CD4-positive, CD25-positive, alpha-beta regulatory T cell (primary cell): ENCODE data around the gene RINL. TPM values are rescaled to one million over a fixed set of nuclear protein-coding genes. Genes with fewer than 3 reads are reported as not detected.

Source experiments
- ATAC-seq, 2 donors: fragments of 150-1000 bp; cut with Tn5 transposase; one replicate each; pipeline ENCODE4 v1.10.0; 2021; ENCODE audit warnings: low read depth in 2 of 2, moderate number of reproducible peaks in 2 of 2, moderate library complexity in 1 of 2
- DNase-seq, 3 donors: peaks; one replicate each; pipeline versions ENCODE4 v3.0.0 to v3.0.0-alpha.2; 2012 to 2022; ENCODE audit warnings: mixed read lengths in 1 of 3
- H3K27ac ChIP-seq: one replicate; pipeline ENCODE4 v1.7.0; 2013; ENCODE audit warnings: mild to moderate bottlenecking, low read length; ENCODE audit not compliant: insufficient read depth, poor library complexity, severe bottlenecking
- H3K27me3 ChIP-seq: one replicate; pipeline ENCODE4 v1.7.0; 2013; ENCODE audit warnings: low read length; ENCODE audit not compliant: control insufficient read depth, insufficient read depth
- H3K36me3 ChIP-seq: one replicate; pipeline ENCODE4 v1.7.0; 2013; ENCODE audit warnings: mild to moderate bottlenecking, low read length, moderate library complexity; ENCODE audit not compliant: control insufficient read depth, insufficient read depth
- H3K4me1 ChIP-seq: 2 replicates; pipeline ENCODE4 v1.7.0; 2013; ENCODE audit warnings: mild to moderate bottlenecking, low read length; ENCODE audit not compliant: insufficient read depth, control insufficient read depth, poor library complexity, severe bottlenecking
- H3K4me3 ChIP-seq: one replicate; pipeline ENCODE4 v1.7.0; 2013; ENCODE audit warnings: low read depth, mild to moderate bottlenecking, low read length, moderate library complexity
- H3K9me3 ChIP-seq, 2 experiments: 1 replicate in 1 of 2; 2 replicates in 1 of 2; pipeline ENCODE4 v1.7.0; 2013; ENCODE audit warnings: low read length in 2 of 2, mild to moderate bottlenecking in 1 of 2, moderate library complexity in 1 of 2; ENCODE audit not compliant: control insufficient read depth in 2 of 2
- H3K27ac Mint-ChIP-seq, 3 donors: one replicate each; pipeline ENCODE4 v1.8.0; 2020 to 2022; ENCODE audit warnings: mild to moderate bottlenecking in 3 of 3, mixed read lengths in 3 of 3, moderate library complexity in 2 of 3
- H3K27me3 Mint-ChIP-seq: one replicate; pipeline ENCODE4 v1.8.0; 2022; ENCODE audit warnings: mild to moderate bottlenecking, mixed read lengths
- H3K36me3 Mint-ChIP-seq: one replicate; pipeline ENCODE4 v1.8.0; 2020; ENCODE audit warnings: mixed read lengths
- H3K4me1 Mint-ChIP-seq, 4 donors: one replicate each; pipeline ENCODE4 v1.8.0; 2020 to 2022; ENCODE audit warnings: mixed read lengths in 4 of 4, mild to moderate bottlenecking in 1 of 4
- H3K4me3 Mint-ChIP-seq, 4 donors: one replicate each; pipeline ENCODE4 v1.8.0; 2020 to 2022; ENCODE audit warnings: mild to moderate bottlenecking in 4 of 4, mixed read lengths in 4 of 4, moderate library complexity in 3 of 4
- H3K9me3 Mint-ChIP-seq, 7 donors: one replicate each; pipeline ENCODE4 v1.8.0; 2020 to 2022; ENCODE audit warnings: mixed read lengths in 7 of 7, mild to moderate bottlenecking in 3 of 7, moderate library complexity in 2 of 7
- polyA plus RNA-seq, 4 donors: library from polyadenylated mRNA; unstranded; fragments of 300-500 nt; fragmentation: Illumina TruSeq; gene quantifications; one replicate each; pipeline ENCODE4 v1.2.3, GENCODE V29; 2021
- total RNA-seq: library from RNA; stranded (reverse); gene quantifications from one replicate; pipeline ENCODE4 v1.2.3, GENCODE V29; 2022

Gene RINL
- total and polyA plus RNA-seq, 5 donors from 2014 or later, result 30.1 to 48.9 (median 38.5) TPM

GRCh38 chr19:38838208-38838985 is 39.7 kb downstream of the RINL start:
- peaks cover 0 to 5% (median 0%) of the 10 kb centered on the region in 7 donors for H3K9me3 Mint-ChIP-seq

GRCh38 chr19:38837656-38838121 is 40.4 kb downstream of the RINL start:
- peaks cover 11 to 43% (median 26%) of the 10 kb centered on the region in 4 donors for H3K4me1 Mint-ChIP-seq
- H3K9me3 ChIP-seq, result no peaks in the 10 kb centered on the region
- peaks cover 67% of the 10 kb centered on the region for H3K36me3 ChIP-seq
- H3K27me3 Mint-ChIP-seq, result peaks cover 11% of the 10 kb centered on the region
- H3K27ac Mint-ChIP-seq, result no peak overlapping the region
- H3K4me3 Mint-ChIP-seq, result peak overlapping the region in 1 of 4 donors; percentile 69
- no peaks in the 10 kb centered on the region for H3K27me3 ChIP-seq
- ATAC-seq (no peak), DNase-seq (no peak)
- no peak overlapping the region for H3K27ac ChIP-seq
- H3K36me3 Mint-ChIP-seq, result peaks cover 42% of the 10 kb centered on the region
- H3K4me1 ChIP-seq, result peaks cover 26% of the 10 kb centered on the region
- no peak overlapping the region for H3K4me3 ChIP-seq
- H3K9me3 Mint-ChIP-seq, result peaks cover 0 to 4% (median 0%) of the 10 kb centered on the region in 7 donors

More at GRCh38 chr19:38838208-38838985, 39.7 kb downstream of the RINL start:
- H3K27me3 ChIP-seq, result no peaks in the 10 kb centered on the region
- Mint-ChIP-seq H3K27me3 (peaks cover 11% of the 10 kb centered on the region), H3K36me3 (peaks cover 49% of the 10 kb centered on the region), H3K27ac (no peak overlapping the region), H3K4me3 (peak overlapping the region in 2 of 4 donors; percentile 11 to 21), H3K4me1 (peaks cover 13 to 45% (median 30%) of the 10 kb centered on the region in 4 donors)
- H3K9me3 ChIP-seq, result no peaks in the 10 kb centered on the region
- ATAC-seq (no peak), DNase-seq (no peak)
- H3K4me3 ChIP-seq, result no peak overlapping the region
- peaks cover 33% of the 10 kb centered on the region for H3K4me1 ChIP-seq
- H3K27ac ChIP-seq, result no peak overlapping the region
- H3K36me3 ChIP-seq, result peaks cover 74% of the 10 kb centered on the region

- ATAC-seq (no peak), DNase-seq (no peak)
- Histone ChIP-seq H3K4me3 (no peak overlapping the region), H3K36me3 (peaks cover 62% of the 10 kb centered on the region), H3K4me1 (peaks cover 24% of the 10 kb centered on the region), H3K27ac (no peak overlapping the region), H3K9me3 (no peaks in the 10 kb centered on the region), H3K27me3 (no peaks in the 10 kb centered on the region)
- Mint-ChIP-seq H3K4me3 (peak overlapping the region in 2 of 4 donors; percentile 69 to 71), H3K27ac (no peak overlapping the region), H3K27me3 (peaks cover 9% of the 10 kb centered on the region), H3K9me3 (peaks cover 0 to 4% (median 0%) of the 10 kb centered on the region in 7 donors), H3K36me3 (peaks cover 36% of the 10 kb centered on the region), H3K4me1 (peaks cover 7 to 41% (median 24%) of the 10 kb centered on the region in 4 donors)
These were observed 41.0 kb downstream of the RINL start for GRCh38 chr19:38836983-38837626.

- peaks cover 4% of the 10 kb centered on the region for H3K27me3 Mint-ChIP-seq
- ATAC-seq, result no peak
These were observed 41.7 kb downstream of the RINL start for GRCh38 chr19:38836159-38836982.

GRCh38 chr19:38834590-38834989 is 43.5 kb downstream of the RINL start:
- no peaks in the 10 kb centered on the region for H3K27me3 Mint-ChIP-seq
- DNase-seq, result no peak
- H3K4me3 Mint-ChIP-seq, result peak overlapping the region in 2 of 4 donors; percentile 69 to 88
- Histone ChIP-seq H3K36me3 (peaks cover 46% of the 10 kb centered on the region), H3K9me3 (no peaks in the 10 kb centered on the region), H3K27ac (no peak overlapping the region), H3K4me3 (no peak overlapping the region), H3K4me1 (peaks cover 19% of the 10 kb centered on the region), H3K27me3 (no peaks in the 10 kb centered on the region)
- H3K9me3 Mint-ChIP-seq, result peaks cover 0 to 4% (median 0%) of the 10 kb centered on the region in 7 donors
- H3K27ac Mint-ChIP-seq, result no peak overlapping the region
- ATAC-seq, result no peak
- H3K36me3 Mint-ChIP-seq, result peaks cover 30% of the 10 kb centered on the region
- peaks cover 7 to 44% (median 24%) of the 10 kb centered on the region in 4 donors for H3K4me1 Mint-ChIP-seq

More at GRCh38 chr19:38836159-38836982, 41.7 kb downstream of the RINL start:
- Histone ChIP-seq H3K4me1 (peaks cover 19% of the 10 kb centered on the region), H3K27ac (no peak overlapping the region), H3K4me3 (no peak overlapping the region), H3K36me3 (peaks cover 57% of the 10 kb centered on the region), H3K9me3 (no peaks in the 10 kb centered on the region), H3K27me3 (no peaks in the 10 kb centered on the region)
- Mint-ChIP-seq H3K36me3 (peaks cover 29% of the 10 kb centered on the region), H3K4me3 (peak overlapping the region in 2 of 4 donors; percentile 69 to 71), H3K4me1 (peaks cover 7 to 39% (median 22%) of the 10 kb centered on the region in 4 donors), H3K9me3 (peaks cover 0 to 4% (median 0%) of the 10 kb centered on the region in 7 donors), H3K27ac (peak overlapping the region in 2 of 3 donors; percentile 51 to 56)
- no peak for DNase-seq

GRCh38 chr19:38834104-38834490 is 44.0 kb downstream of the RINL start:
- Histone ChIP-seq H3K27me3 (no peaks in the 10 kb centered on the region), H3K9me3 (no peaks in the 10 kb centered on the region), H3K27ac (no peak overlapping the region), H3K4me1 (peaks cover 19% of the 10 kb centered on the region), H3K36me3 (peaks cover 41% of the 10 kb centered on the region), H3K4me3 (no peak overlapping the region)
- H3K9me3 Mint-ChIP-seq, result peaks cover 0 to 4% (median 0%) of the 10 kb centered on the region in 7 donors
- peaks cover 7 to 43% (median 24%) of the 10 kb centered on the region in 4 donors for H3K4me1 Mint-ChIP-seq
- H3K27me3 Mint-ChIP-seq, result no peaks in the 10 kb centered on the region
- no peak overlapping the region for H3K27ac Mint-ChIP-seq
- H3K36me3 Mint-ChIP-seq, result peaks cover 25% of the 10 kb centered on the region
- DNase-seq (no peak), ATAC-seq (no peak)
- peak overlapping the region in 1 of 4 donors; percentile 69 for H3K4me3 Mint-ChIP-seq

GRCh38 chr19:38833092-38833425 is 45.0 kb downstream of the RINL start:
- Mint-ChIP-seq H3K36me3 (peaks cover 19% of the 10 kb centered on the region), H3K27me3 (no peaks in the 10 kb centered on the region), H3K4me3 (peak overlapping the region in 2 of 4 donors; percentile 9 to 15), H3K9me3 (peaks cover 0 to 1% (median 0%) of the 10 kb centered on the region in 7 donors), H3K4me1 (peaks cover 7 to 40% (median 26%) of the 10 kb centered on the region in 4 donors), H3K27ac (no peak overlapping the region)
- H3K27me3 ChIP-seq, result no peaks in the 10 kb centered on the region
- ATAC-seq (no peak), DNase-seq (no peak)
- H3K36me3 ChIP-seq, result peaks cover 33% of the 10 kb centered on the region
- H3K4me1 ChIP-seq, result peaks cover 19% of the 10 kb centered on the region
- H3K4me3 ChIP-seq, result no peak overlapping the region
- no peak overlapping the region for H3K27ac ChIP-seq
- no peaks in the 10 kb centered on the region for H3K9me3 ChIP-seq
